Measurements from ENCODE around the gene CD300LF.

Gene CD300LF

GRCh38 chr17:74687886-74688285, 24.8 kb downstream of the CD300LF start:
- H3K4me3 ChIP-seq (ENCODE audit: low read depth, low read length), result no peak overlapping the region
- no peak overlapping the region for H2BK5ac ChIP-seq (ENCODE audit: low read depth, low read length, poor library complexity)
- no peak overlapping the region for H4K91ac ChIP-seq (ENCODE audit: low read depth, low read length)
- no peak overlapping the region for H3K9ac ChIP-seq (ENCODE audit: low read length)
- no CpG with 5 or more reads among the region's 3 CpGs for WGBS (ENCODE audit: extremely low coverage, insufficient coverage, insufficient read length)
- no peak overlapping the region for H3K18ac ChIP-seq (ENCODE audit: low read length)
- H2BK12ac ChIP-seq (ENCODE audit: low read length), result no peak overlapping the region
- no peak overlapping the region for H4K8ac ChIP-seq (ENCODE audit: low read depth, low read length)
- no peak overlapping the region for H2AK5ac ChIP-seq (ENCODE audit: low read length)
- no peaks in the 10 kb centered on the region for H3K36me3 ChIP-seq (ENCODE audit: control insufficient read depth in 1 of 2, insufficient read depth in 2 of 2, low read length in 2 of 2)
- H3K4me2 ChIP-seq (ENCODE audit: low read length), result no peak overlapping the region
- H3K79me2 ChIP-seq (ENCODE audit: control insufficient read depth, insufficient read depth, low read length, poor library complexity), result no peaks in the 10 kb centered on the region
- DNase-seq, result no peak
- H2BK120ac ChIP-seq (ENCODE audit: insufficient read depth, low read length, poor library complexity), result no peak overlapping the region
- H3K14ac ChIP-seq (ENCODE audit: low read length), result no peak overlapping the region
- no peaks in the 10 kb centered on the region for H3K4me1 ChIP-seq (ENCODE audit: control insufficient read depth in 1 of 2, insufficient read depth in 2 of 2, low read length in 2 of 2)
- H3K9me3 ChIP-seq (ENCODE audit: insufficient read depth, low read depth, low read length), result peaks cover 4% of the 10 kb centered on the region
- H3K27ac ChIP-seq (ENCODE audit: low read depth, low read length), result no peak overlapping the region
- H2AFZ ChIP-seq (ENCODE audit: insufficient read depth, low read length, poor library complexity), result no peak overlapping the region
- no peak overlapping the region for H3K4ac ChIP-seq (ENCODE audit: low read depth, low read length)
- H3K27me3 ChIP-seq (ENCODE audit: insufficient read depth, low read length), result no peaks in the 10 kb centered on the region
- H3K23ac ChIP-seq (ENCODE audit: low read length), result no peak overlapping the region
- H3K79me1 ChIP-seq (ENCODE audit: low read length), result no peaks in the 10 kb centered on the region
- no peak overlapping the region for H4K12ac ChIP-seq (ENCODE audit: low read depth, low read length)

- Histone ChIP-seq H3K18ac (ENCODE audit: low read length) (no peak overlapping the region), H2AK5ac (ENCODE audit: low read length) (no peak overlapping the region), H3K79me2 (ENCODE audit: control insufficient read depth, insufficient read depth, low read length, poor library complexity) (no peaks in the 10 kb centered on the region), H3K14ac (ENCODE audit: low read length) (no peak overlapping the region), H3K27ac (ENCODE audit: low read depth, low read length) (no peak overlapping the region), H2BK5ac (ENCODE audit: low read depth, low read length, poor library complexity) (no peak overlapping the region), H3K36me3 (ENCODE audit: control insufficient read depth in 1 of 2, insufficient read depth in 2 of 2, low read length in 2 of 2) (no peaks in the 10 kb centered on the region), H3K23ac (ENCODE audit: low read length) (no peak overlapping the region), H3K4me2 (ENCODE audit: low read length) (no peak overlapping the region), H2BK12ac (ENCODE audit: low read length) (no peak overlapping the region), H3K4me3 (ENCODE audit: low read depth, low read length) (no peak overlapping the region), H3K27me3 (ENCODE audit: insufficient read depth, low read length) (no peaks in the 10 kb centered on the region), H3K79me1 (ENCODE audit: low read length) (no peaks in the 10 kb centered on the region), H3K4ac (ENCODE audit: low read depth, low read length) (no peak overlapping the region), H3K9me3 (ENCODE audit: insufficient read depth, low read depth, low read length) (peaks cover 4% of the 10 kb centered on the region), H2AFZ (ENCODE audit: insufficient read depth, low read length, poor library complexity) (no peak overlapping the region), H4K12ac (ENCODE audit: low read depth, low read length) (no peak overlapping the region), H3K4me1 (ENCODE audit: control insufficient read depth in 1 of 2, insufficient read depth in 2 of 2, low read length in 2 of 2) (no peaks in the 10 kb centered on the region), H4K8ac (ENCODE audit: low read depth, low read length) (no peak overlapping the region), H2BK120ac (ENCODE audit: insufficient read depth, low read length, poor library complexity) (no peak overlapping the region), H3K9ac (ENCODE audit: low read length) (no peak overlapping the region), H4K91ac (ENCODE audit: low read depth, low read length) (no peak overlapping the region)
- DNase-seq, result no peak
- WGBS (ENCODE audit: extremely low coverage, insufficient coverage, insufficient read length), result no CpG with 5 or more reads among the region's 5 CpGs
Measured at GRCh38 chr17:74686761-74687160, 26.0 kb downstream of the CD300LF start.

DNA sequence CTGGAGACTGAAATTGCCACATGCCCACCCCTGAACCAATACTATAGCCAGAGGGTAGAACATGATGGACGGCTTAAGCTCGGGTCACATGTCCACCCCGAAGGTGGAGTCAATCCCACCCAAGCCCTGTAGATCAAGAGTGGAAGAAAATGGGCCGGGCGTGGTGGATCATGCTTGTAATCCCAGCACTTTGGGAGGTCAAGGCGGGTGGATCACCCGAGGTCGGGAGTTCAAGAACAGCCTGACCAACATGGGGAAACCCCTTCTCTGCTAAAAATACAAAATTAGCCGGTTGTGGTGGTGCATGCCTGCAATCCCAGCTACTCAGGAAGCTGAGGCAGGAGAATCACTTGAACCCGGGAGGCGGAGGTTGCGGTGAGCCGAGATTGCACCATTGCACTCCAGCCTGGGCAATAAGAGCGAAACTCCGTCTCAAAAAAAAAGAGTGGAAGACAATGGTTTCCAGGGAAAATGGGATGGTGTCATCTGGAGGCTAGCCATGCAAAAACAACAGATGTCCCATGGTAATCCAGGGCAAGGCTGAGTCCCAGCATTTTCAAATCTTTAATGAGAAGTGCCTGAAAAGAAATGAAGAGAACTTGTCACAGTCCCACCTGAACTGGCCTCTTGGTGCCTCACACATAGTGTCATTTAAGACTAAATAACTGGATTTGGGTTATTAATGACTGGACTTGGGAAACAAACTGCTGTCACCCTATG, 30.1 kb downstream of the CD300LF start:
- Histone ChIP-seq H2BK12ac (ENCODE audit: low read length) (no peak overlapping the region), H3K9me3 (ENCODE audit: insufficient read depth, low read depth, low read length) (peaks cover 3% of the 10 kb centered on the region), H2AFZ (ENCODE audit: insufficient read depth, low read length, poor library complexity) (no peak overlapping the region), H4K91ac (ENCODE audit: low read depth, low read length) (no peak overlapping the region), H3K9ac (ENCODE audit: low read length) (no peak overlapping the region), H3K79me2 (ENCODE audit: control insufficient read depth, insufficient read depth, low read length, poor library complexity) (no peaks in the 10 kb centered on the region), H3K4me1 (ENCODE audit: control insufficient read depth in 1 of 2, insufficient read depth in 2 of 2, low read length in 2 of 2) (no peaks in the 10 kb centered on the region), H4K8ac (ENCODE audit: low read depth, low read length) (no peak overlapping the region), H3K36me3 (ENCODE audit: control insufficient read depth in 1 of 2, insufficient read depth in 2 of 2, low read length in 2 of 2) (no peaks in the 10 kb centered on the region), H3K27ac (ENCODE audit: low read depth, low read length) (no peak overlapping the region), H3K4me2 (ENCODE audit: low read length) (no peak overlapping the region), H3K27me3 (ENCODE audit: insufficient read depth, low read length) (no peaks in the 10 kb centered on the region), H3K4me3 (ENCODE audit: low read depth, low read length) (no peak overlapping the region), H3K4ac (ENCODE audit: low read depth, low read length) (no peak overlapping the region), H3K79me1 (ENCODE audit: low read length) (no peaks in the 10 kb centered on the region), H2BK120ac (ENCODE audit: insufficient read depth, low read length, poor library complexity) (no peak overlapping the region), H2BK5ac (ENCODE audit: low read depth, low read length, poor library complexity) (no peak overlapping the region), H3K14ac (ENCODE audit: low read length) (no peak overlapping the region), H2AK5ac (ENCODE audit: low read length) (no peak overlapping the region), H3K23ac (ENCODE audit: low read length) (no peak overlapping the region), H4K12ac (ENCODE audit: low read depth, low read length) (no peak overlapping the region), H3K18ac (ENCODE audit: low read length) (no peak overlapping the region)
- DNase-seq, result no peak
- no CpG with 5 or more reads among the region's 15 CpGs for WGBS (ENCODE audit: extremely low coverage, insufficient coverage, insufficient read length)

GRCh38 chr17:74682028-74682427, 30.7 kb downstream of the CD300LF start:
- WGBS (ENCODE audit: extremely low coverage, insufficient coverage, insufficient read length), result no CpG with 5 or more reads among the region's 6 CpGs
- H4K8ac ChIP-seq (ENCODE audit: low read depth, low read length), result no peak overlapping the region
- H3K4ac ChIP-seq (ENCODE audit: low read depth, low read length), result no peak overlapping the region
- no peaks in the 10 kb centered on the region for H3K4me1 ChIP-seq (ENCODE audit: control insufficient read depth in 1 of 2, insufficient read depth in 2 of 2, low read length in 2 of 2)
- no peak overlapping the region for H3K4me3 ChIP-seq (ENCODE audit: low read depth, low read length)
- H4K91ac ChIP-seq (ENCODE audit: low read depth, low read length), result no peak overlapping the region
- no peak overlapping the region for H3K4me2 ChIP-seq (ENCODE audit: low read length)
- H4K12ac ChIP-seq (ENCODE audit: low read depth, low read length), result no peak overlapping the region
- no peaks in the 10 kb centered on the region for H3K36me3 ChIP-seq (ENCODE audit: control insufficient read depth in 1 of 2, insufficient read depth in 2 of 2, low read length in 2 of 2)
- DNase-seq, result peak in 1 of 2 donors; percentile 8
- H3K27ac ChIP-seq (ENCODE audit: low read depth, low read length), result no peak overlapping the region
- no peak overlapping the region for H3K14ac ChIP-seq (ENCODE audit: low read length)
- H2BK120ac ChIP-seq (ENCODE audit: insufficient read depth, low read length, poor library complexity), result no peak overlapping the region
- H3K79me2 ChIP-seq (ENCODE audit: control insufficient read depth, insufficient read depth, low read length, poor library complexity), result no peaks in the 10 kb centered on the region
- H3K9ac ChIP-seq (ENCODE audit: low read length), result no peak overlapping the region
- H2BK12ac ChIP-seq (ENCODE audit: low read length), result no peak overlapping the region
- H3K18ac ChIP-seq (ENCODE audit: low read length), result no peak overlapping the region
- peaks cover 2% of the 10 kb centered on the region for H3K9me3 ChIP-seq (ENCODE audit: insufficient read depth, low read depth, low read length)
- H3K27me3 ChIP-seq (ENCODE audit: insufficient read depth, low read length), result no peaks in the 10 kb centered on the region
- no peak overlapping the region for H3K23ac ChIP-seq (ENCODE audit: low read length)
- H2AFZ ChIP-seq (ENCODE audit: insufficient read depth, low read length, poor library complexity), result no peak overlapping the region
- no peak overlapping the region for H2BK5ac ChIP-seq (ENCODE audit: low read depth, low read length, poor library complexity)
- H3K79me1 ChIP-seq (ENCODE audit: low read length), result no peaks in the 10 kb centered on the region
- H2AK5ac ChIP-seq (ENCODE audit: low read length), result no peak overlapping the region

All from trophoblast cell (in vitro differentiated cells and primary cell).